Caki2 (cell line): Measurements from ENCODE around the gene GALNT14. TPM values are rescaled to one million over a fixed set of nuclear protein-coding genes. Genes with fewer than 3 reads are reported as not detected.
"Not testable (repeated sequence)": the region's sequence is repeated elsewhere in the genome, so short reads cannot be mapped to it uniquely, and the experiment has no call there.

Experiments used
- DNase-seq: peaks from one replicate; pipeline ENCODE4 v3.0.0-alpha.2; 2015; ENCODE audit warnings: low read depth
- in situ Hi-C: cut with HindIII; loops from 2 replicates; pipeline ENCODE4 v1.10.0; 2016; ENCODE audit warnings: low sequenced_read_pairs, low pct_unique_long_range_greater_than_20kb, mixed read lengths
- total RNA-seq: library from RNA; depleted of rRNA; stranded (reverse); fragments of >200 nt; shearing (Covaris generic); gene quantifications from 2 replicates; pipeline ENCODE4 v1.2.3, GENCODE V29; 2014; ENCODE audit warnings: low replicate concordance

The GALNT14 gene
- total RNA-seq, 1 experiment from 2014 or later = 251 TPM

GRCh38 chr2:30904437-30904836 is 233.8 kb downstream of the GALNT14 start:
- in situ Hi-C loops, DNase-seq: not testable (repeated sequence)

DNA sequence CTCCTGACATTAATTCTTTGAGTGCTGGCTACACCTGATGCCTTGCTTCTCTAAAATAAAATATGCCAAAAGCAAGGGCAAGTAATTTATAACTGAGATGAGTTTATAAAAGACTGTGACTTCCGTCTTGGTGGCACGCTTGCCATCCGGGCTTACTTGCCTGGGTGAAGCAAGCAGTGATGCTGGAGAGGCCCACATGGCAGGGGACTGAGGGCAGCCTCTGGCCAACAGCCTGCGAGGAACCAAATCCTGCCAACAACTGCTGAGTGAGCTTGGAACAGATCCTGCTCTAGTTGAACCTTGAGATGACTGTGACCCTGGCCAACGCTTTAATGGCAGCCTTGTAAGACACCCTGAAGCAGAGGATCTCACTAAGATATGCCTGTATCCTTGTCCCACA is 234.9 kb downstream of the GALNT14 start:
- in situ Hi-C loops = no loop called here
- no peak for DNase-seq

DNA sequence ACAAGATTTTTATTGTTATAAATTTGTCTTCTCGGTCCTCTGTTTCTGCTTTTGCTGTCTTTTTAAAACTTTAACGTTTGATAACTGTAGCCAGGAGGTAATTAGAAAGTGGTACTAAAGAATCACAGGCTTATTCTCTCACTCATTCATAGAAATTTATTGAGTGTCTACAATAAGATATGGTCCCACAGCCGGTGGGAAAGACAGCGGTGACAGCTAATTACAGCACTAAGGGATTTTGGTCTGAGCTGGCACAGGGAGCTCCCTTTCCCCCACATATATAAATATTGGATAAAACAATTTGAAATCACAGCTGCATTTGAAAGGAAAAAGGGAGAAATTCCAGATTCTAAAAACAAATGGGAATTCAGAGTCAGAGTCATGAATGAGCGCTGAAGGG is 237.9 kb downstream of the GALNT14 start:
- DNase-seq = no peak
- in situ Hi-C loops = no loop called here

GRCh38 chr2:30899516-30900054 is 238.7 kb downstream of the GALNT14 start:
- no peak for DNase-seq
- in situ Hi-C loops = no loop called here

GRCh38 chr2:30897539-30897938 is 240.7 kb downstream of the GALNT14 start:
- DNase-seq = no peak
- in situ Hi-C loops = no loop called here

GRCh38 chr2:30894498-30895119 is 243.6 kb downstream of the GALNT14 start:
- in situ Hi-C loops = no loop called here
- no peak for DNase-seq

- in situ Hi-C loops = no loop called here
These were observed 249.3 kb downstream of the GALNT14 start for GRCh38 chr2:30888852-30889409.

GRCh38 chr2:30886080-30886479 is 252.2 kb downstream of the GALNT14 start:
- in situ Hi-C loops = no loop called here

More at GRCh38 chr2:30888852-30889409, 249.3 kb downstream of the GALNT14 start:
- no peak for DNase-seq

GRCh38 chr2:30883822-30884221 is 254.4 kb downstream of the GALNT14 start:
- DNase-seq = no peak
- in situ Hi-C loops = no loop called here

More at GRCh38 chr2:30886080-30886479, 252.2 kb downstream of the GALNT14 start:
- no peak for DNase-seq

- DNase-seq = no peak
- in situ Hi-C loops = no loop called here
These were observed 255.1 kb downstream of the GALNT14 start for GRCh38 chr2:30883184-30883583.

- DNase-seq = no peak
- in situ Hi-C loops = no loop called here
These were observed 257.7 kb downstream of the GALNT14 start for GRCh38 chr2:30880516-30880915.

- in situ Hi-C loops = no loop called here
- DNase-seq = no peak
These were observed 260.4 kb downstream of the GALNT14 start for GRCh38 chr2:30877833-30878232.

DNA sequence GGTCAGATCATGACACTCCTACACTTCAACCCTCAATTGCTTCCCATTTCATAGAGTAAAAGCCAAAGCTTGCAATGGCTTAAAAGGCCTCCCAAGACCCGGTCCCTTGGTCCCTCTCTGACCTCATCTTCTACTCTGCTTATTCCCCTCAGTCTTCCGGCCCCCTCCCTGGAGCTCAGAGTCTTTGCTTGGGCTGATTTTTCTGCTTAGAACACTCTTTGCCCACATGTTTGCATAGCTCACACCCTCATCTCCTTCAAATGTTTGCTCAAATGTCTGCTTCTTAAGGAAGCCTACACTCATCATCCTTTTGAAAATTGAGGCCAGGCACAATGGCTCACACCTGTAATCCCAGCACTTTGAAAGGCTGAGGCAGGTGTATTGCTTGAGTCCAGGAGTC is 265.4 kb downstream of the GALNT14 start:
- DNase-seq = no peak
- in situ Hi-C loops = no loop called here

- in situ Hi-C loops = no loop called here
- DNase-seq = no peak
These were observed 266.1 kb downstream of the GALNT14 start for GRCh38 chr2:30871980-30872789.

- no peak for DNase-seq
- in situ Hi-C loops = no loop called here
These were observed 266.8 kb downstream of the GALNT14 start for GRCh38 chr2:30871440-30871839.

GRCh38 chr2:30869988-30870387 is 268.3 kb downstream of the GALNT14 start:
- in situ Hi-C loops = no loop called here
- DNase-seq = no peak

DNA sequence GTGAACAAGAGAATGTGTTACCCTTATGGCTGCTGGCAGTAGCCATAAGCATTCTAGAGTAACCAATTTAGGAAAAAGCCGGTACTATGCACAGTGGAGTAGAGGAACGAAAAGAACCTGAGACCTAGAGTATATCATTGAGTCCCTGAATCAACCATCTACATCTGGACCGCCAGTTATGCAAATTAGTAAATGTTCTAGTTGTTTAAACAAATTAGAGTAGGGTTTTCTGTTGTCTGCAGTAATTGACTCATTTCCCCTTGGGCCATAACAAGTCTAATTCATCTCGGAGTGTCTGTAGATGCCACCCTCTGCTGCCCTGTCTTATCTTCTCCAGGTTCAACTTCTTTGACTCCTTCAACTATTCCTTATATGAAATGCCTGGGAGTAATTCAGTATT is 270.9 kb downstream of the GALNT14 start:
- in situ Hi-C loops = no loop called here
- no peak for DNase-seq

- DNase-seq = no peak
- in situ Hi-C loops = no loop called here
These were observed 271.3 kb downstream of the GALNT14 start for GRCh38 chr2:30866974-30867373.
